Activated naive CD4-positive, alpha-beta T cell treated with Interleukin-2 at 50 U/mL for 16 hours (primary cell): ENCODE measurements around the gene DNAH14.

Experiments used
- DNase-seq: peaks from one replicate; pipeline ENCODE4 v3.0.0-alpha.2; 2020

Gene DNAH14

GRCh38 chr1:225413708-225414375 is 484.4 kb downstream of the DNAH14 start:
- no peak for DNase-seq

DNA sequence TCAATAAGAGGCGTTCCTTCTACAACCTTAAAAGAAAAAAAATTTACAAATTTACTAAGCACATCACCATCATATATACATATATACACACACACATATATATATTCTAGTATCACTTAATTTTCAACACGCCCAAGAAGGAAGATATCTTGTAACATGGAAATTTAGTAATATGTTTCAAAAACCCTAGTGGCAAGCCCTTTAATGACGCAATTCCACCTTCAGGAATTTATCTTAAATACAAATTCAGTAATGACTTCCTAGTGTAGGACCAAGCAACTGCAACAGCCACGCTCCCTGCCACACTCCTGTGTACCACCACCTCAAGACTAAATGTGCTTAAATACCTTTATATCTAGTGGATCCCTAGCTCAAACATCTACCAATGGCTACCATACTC is 485.8 kb downstream of the DNAH14 start:
- no peak for DNase-seq

DNA sequence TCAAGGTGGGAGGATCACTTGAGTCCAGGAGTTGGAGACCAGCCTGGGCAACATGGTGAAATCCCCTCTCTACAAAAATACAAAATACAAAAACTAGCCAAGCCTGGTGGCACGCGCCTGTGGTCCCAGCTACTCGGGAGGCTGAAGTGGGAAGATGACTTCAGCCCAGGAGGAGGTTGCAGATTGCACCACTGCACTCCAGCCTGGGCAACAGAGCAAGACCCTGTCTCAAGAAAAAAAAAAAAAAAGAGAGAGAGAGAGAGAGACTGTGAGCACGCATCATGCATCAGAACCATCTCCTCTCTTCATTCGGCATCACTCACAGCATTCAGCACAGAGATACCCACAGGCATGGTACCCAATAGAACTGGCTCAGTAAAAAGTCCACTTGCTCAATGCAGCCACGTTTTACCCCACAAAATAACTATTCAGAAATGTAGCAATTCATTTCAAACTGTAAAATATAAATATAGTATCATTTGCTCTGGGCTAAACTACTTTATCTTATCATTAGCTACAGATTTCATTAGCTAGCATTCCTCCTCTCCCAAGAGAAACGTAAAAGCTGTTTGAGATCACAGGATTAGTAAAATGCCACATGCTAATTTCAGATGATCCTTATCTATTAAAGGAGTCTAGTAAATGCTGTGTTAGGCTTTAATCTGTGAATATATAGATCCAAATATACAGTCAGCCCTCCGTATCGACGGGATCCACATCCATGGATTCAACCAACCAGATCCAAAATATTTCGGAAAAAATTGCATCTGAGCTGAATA is 486.7 kb downstream of the DNAH14 start:
- no peak for DNase-seq

GRCh38 chr1:225418059-225418458 is 488.6 kb downstream of the DNAH14 start:
- no peak for DNase-seq

DNA sequence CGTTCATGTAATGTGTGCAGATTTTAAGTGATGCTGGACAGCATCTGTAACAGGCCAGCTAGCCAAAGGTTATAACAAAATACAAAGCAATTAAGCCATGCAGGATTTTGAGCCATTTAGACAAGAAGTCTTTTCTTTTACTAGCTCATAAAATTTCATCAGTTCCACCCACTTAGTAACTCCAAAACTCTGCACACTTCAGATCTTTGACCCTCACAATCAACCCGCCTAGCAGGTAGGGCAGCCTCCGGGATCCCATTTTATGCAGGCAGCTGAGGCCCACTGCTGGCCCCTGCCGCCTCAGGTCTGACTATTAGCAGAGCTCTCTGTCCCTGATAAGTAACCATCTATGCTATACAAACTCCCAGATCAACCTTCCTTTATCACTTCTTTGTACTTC is 489.1 kb downstream of the DNAH14 start:
- no peak for DNase-seq

DNA sequence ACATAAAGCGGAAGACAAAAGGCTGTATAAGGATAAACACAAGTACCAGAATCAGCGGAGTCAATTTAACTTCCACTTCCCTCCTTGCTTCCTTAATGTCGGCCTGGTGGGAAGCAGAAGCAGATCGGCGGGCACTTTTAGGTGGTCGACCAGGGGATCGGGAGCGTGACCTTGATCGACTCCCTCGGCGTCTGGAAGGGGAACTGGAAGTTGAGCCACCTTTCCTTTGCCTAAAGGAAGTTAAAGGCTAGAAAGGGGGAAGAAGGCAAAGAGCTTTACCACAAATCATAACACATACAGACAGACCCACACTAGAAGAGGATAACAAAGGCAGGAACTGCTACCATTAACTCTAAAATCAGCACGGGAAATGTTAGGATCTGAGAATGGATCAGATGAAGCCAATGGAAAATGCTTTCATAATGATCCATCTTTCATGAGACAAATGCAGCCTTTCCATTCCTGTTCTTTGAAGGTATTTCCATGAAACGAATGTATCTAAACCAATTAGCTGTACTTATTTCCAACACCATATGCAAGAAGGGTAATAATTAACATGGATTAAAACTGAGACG is 492.6 kb downstream of the DNAH14 start:
- no peak for DNase-seq

- DNase-seq = no peak
Measured at GRCh38 chr1:225422795-225423517, 493.5 kb downstream of the DNAH14 start.

GRCh38 chr1:225423518-225423855 is 494.0 kb downstream of the DNAH14 start:
- DNase-seq = no peak

DNA sequence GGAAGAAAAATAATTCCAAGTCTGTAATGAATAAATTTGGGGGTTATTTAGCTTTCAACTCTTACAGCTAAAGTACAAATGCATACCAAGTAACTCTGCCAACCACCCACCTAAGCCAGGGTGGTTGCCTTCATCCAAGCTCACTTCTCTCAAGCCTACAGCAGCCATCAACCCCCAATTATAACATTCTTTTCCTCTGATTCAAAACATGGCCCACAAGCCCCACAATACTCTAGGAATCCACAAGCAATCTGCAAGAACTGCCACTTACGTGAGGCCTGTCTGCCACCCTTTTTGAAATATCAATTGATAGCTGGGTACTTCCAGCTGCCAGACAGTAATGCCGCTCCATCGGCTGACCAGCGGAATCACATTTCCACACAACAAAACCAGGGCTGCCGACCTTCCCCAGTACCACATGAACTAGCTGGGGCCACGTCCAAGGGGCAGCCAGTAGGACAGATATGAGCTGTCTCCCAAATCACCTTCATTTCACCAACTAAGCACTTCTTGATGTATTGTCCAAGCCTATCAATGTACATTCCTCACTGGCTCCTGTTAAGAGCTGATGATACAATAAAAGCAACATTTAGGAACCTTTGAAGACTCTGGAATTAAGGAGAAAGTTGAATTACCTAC is 495.2 kb downstream of the DNAH14 start:
- DNase-seq = no peak

DNA sequence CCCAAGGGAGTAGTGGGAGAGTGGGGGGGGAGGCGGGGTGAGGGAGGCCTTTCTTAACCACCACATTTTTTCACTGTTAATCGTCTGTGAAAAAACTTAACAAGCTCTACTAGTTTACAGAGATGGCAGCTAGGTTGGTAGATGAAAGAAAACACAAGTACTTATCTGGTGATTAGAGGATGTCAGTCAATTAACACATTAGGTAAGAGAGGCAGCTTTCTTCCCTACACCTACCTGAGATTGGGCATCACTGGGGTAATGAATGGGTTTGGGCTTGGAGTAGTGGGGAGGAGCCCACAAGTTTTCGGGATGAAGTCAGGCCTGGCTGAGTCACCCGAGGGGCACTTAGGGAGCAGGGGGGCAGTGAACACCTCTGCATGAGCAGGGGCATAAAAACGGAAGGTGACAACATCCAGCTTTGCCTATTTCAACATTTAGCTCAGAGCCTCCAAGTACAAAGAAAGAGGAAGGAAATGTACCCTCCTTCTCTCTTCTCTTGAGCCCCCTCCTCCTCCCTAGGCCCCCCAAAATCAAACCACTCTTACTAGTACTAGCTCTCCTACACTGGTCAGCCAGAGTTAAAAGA is 495.8 kb downstream of the DNAH14 start:
- DNase-seq = no peak

GRCh38 chr1:225426395-225427234 is 497.1 kb downstream of the DNAH14 start:
- peak; percentile 25 for DNase-seq

GRCh38 chr1:225427235-225428067 is 498.0 kb downstream of the DNAH14 start, which contains the start of gene LBR:
Gene LBR, minus strand, starts transcription at chr1:225428038. Its CDS starts 3,963 bp downstream, at chr1:225424075.
- DNase-seq = no peak

DNA sequence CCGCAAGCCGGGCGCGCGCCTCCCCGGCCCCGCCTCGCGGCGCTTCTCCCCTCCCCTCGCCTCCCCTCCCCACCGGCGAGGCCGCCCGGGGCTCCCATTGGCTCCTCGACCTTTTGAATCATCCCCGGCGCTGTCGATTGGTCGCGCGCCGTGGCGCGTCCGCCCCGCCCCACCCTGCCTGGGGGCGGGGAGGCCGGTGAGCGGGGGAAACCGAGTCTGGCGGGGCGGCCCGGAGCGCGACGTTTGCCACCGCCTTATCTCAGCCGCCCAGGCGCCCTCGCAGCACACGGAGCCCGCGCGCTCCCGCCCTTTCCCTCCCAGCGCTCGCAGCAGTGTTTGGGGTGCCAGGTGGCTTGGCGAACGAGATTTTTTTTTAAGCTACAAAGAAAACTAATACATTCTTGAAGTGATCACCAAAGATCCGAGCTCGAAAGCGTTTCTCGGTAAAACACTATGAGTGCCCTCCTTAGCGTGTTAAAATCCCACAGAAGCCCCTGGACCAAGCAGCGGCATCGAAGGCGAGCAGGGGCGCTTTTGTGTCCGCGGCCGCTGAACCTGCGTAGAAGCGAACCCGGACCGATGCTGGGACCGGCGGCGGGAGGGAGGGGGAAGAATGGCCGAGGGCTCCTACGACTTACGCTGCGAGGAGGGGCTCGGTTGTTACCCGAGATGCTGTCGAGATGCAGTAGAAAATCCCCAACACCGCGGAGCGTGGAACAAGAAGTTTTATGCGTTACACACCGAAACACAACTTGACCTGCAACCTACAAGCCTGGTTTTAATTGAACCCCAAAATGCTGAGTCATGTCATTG is 498.8 kb downstream of the DNAH14 start:
- DNase-seq = peak; percentile 91

DNA sequence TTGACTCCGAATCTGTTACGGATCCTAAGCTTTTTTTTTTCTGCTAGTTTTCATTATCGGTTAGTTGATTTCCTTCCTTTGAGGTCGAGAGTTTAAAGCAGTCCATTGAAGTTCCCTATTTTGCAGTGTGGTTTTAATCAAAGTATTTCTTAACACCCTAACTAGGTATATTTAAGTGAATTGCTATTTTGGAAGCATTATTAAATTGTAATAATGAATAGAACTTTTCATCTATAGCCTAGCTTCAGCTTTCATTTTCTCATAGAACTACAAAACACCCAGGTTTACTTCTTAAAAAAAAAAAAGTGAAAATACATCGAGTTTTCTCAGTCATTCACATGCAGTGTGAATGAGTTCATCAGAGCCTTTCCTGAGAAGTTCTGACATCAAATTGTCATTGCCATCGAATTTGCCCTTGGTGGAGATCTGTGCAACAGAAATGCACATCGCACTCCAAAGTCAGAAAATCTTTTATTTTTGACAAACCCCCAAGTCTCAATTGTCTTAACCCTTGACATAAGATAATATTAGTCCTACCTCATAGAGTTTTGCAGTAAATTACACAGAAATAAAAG is 499.5 kb downstream of the DNAH14 start:
- DNase-seq = no peak

- DNase-seq = no peak
Measured at GRCh38 chr1:225430301-225430700, 500.8 kb downstream of the DNAH14 start.

GRCh38 chr1:225431081-225431863 is 501.8 kb downstream of the DNAH14 start:
- no peak for DNase-seq

DNA sequence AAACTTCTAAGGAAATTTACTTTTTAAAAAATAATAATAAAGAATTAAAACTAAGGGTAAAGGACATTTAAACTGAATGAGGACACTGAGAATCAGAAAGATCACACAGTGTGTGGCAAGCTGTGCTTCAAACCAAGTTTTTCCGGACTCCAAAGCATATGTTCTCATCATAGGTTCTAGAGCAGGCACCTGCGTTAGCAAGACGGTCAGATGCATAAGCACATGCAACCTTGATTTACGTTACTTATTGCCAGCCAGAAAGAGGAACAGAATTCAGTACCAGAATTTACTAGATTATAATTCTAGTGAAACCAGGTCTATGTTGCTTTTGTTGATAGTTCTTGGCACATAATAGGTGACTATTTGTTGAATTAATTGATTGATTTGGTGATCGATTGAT is 504.6 kb downstream of the DNAH14 start:
- DNase-seq = no peak

DNA sequence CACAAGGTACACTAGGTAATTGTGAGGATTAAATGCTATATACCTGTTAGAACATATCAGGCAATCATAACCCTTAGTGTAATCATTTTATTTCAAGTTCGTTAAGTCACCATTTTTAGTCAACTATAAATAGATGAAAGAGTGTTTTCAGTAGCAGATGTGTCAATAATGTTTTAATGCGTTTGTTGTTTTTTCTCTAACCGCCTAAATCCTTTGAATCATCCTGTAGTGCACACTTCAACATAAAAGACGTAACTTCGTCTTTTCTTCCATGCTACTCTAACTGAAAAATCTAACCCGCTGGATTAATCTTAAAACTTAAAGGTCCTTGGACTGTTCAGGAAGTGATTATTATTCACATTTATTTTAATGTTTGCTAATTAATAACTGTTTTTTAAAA is 505.6 kb downstream of the DNAH14 start:
- DNase-seq = no peak

- no peak for DNase-seq
Measured at GRCh38 chr1:225435487-225435886, 506.0 kb downstream of the DNAH14 start.
